ENCODE data around the gene TOPBP1.

Gene TOPBP1

GRCh38 chr3:133661454-133662277 is at the start of gene TOPBP1:
TSS of gene TOPBP1 (minus strand) at chr3:133661941. CDS start at chr3:133661127, 814 bp downstream.
- H3K4me1 Mint-ChIP-seq (ENCODE audit: low read depth) = peaks cover 32% of the 10 kb centered on the region
- peak within 1 kb of the TSS; percentile 96 for H3K4me3 Mint-ChIP-seq
- H3K27me3 Mint-ChIP-seq (ENCODE audit: low read depth) = no peaks in the 10 kb centered on the region
- no peaks in the 10 kb centered on the region for H3K9me3 Mint-ChIP-seq
- peak within 1 kb of the TSS; percentile 98 for H3K27ac Mint-ChIP-seq
- peaks cover 7% of the 10 kb centered on the region for H3K36me3 Mint-ChIP-seq (ENCODE audit: low read depth)

GRCh38 chr3:133711013-133711412 is 49.3 kb upstream of the TOPBP1 start:
- peaks cover 3% of the 10 kb centered on the region for H3K27me3 Mint-ChIP-seq (ENCODE audit: low read depth)
- H3K36me3 Mint-ChIP-seq (ENCODE audit: low read depth) = no peaks in the 10 kb centered on the region
- H3K4me1 Mint-ChIP-seq (ENCODE audit: low read depth) = no peaks in the 10 kb centered on the region
- no peaks in the 10 kb centered on the region for H3K9me3 Mint-ChIP-seq
- no peak overlapping the region for H3K27ac Mint-ChIP-seq
- H3K4me3 Mint-ChIP-seq = no peak overlapping the region

- H3K27ac Mint-ChIP-seq = no peak overlapping the region
- H3K36me3 Mint-ChIP-seq (ENCODE audit: low read depth) = no peaks in the 10 kb centered on the region
- H3K4me3 Mint-ChIP-seq = no peak overlapping the region
- no peaks in the 10 kb centered on the region for H3K4me1 Mint-ChIP-seq (ENCODE audit: low read depth)
- H3K27me3 Mint-ChIP-seq (ENCODE audit: low read depth) = peaks cover 11% of the 10 kb centered on the region
- H3K9me3 Mint-ChIP-seq = no peaks in the 10 kb centered on the region
Measured at GRCh38 chr3:133709139-133709750, 47.5 kb upstream of the TOPBP1 start.

GRCh38 chr3:133706033-133706432 is 44.3 kb upstream of the TOPBP1 start:
- no peaks in the 10 kb centered on the region for H3K9me3 Mint-ChIP-seq
- H3K27ac Mint-ChIP-seq = no peak overlapping the region
- peaks cover 15% of the 10 kb centered on the region for H3K27me3 Mint-ChIP-seq (ENCODE audit: low read depth)
- H3K4me1 Mint-ChIP-seq (ENCODE audit: low read depth) = no peaks in the 10 kb centered on the region
- H3K4me3 Mint-ChIP-seq = no peak overlapping the region
- H3K36me3 Mint-ChIP-seq (ENCODE audit: low read depth) = no peaks in the 10 kb centered on the region

- no peaks in the 10 kb centered on the region for H3K9me3 Mint-ChIP-seq
Measured at GRCh38 chr3:133703915-133704314, 42.2 kb upstream of the TOPBP1 start.

GRCh38 chr3:133701435-133702358 is 40.0 kb upstream of the TOPBP1 start:
- no peaks in the 10 kb centered on the region for H3K36me3 Mint-ChIP-seq (ENCODE audit: low read depth)
- H3K9me3 Mint-ChIP-seq = peaks cover 9% of the 10 kb centered on the region
- H3K4me3 Mint-ChIP-seq = no peak overlapping the region
- H3K4me1 Mint-ChIP-seq (ENCODE audit: low read depth) = no peaks in the 10 kb centered on the region
- H3K27ac Mint-ChIP-seq = no peak overlapping the region
- H3K27me3 Mint-ChIP-seq (ENCODE audit: low read depth) = peaks cover 12% of the 10 kb centered on the region

More at GRCh38 chr3:133703915-133704314, 42.2 kb upstream of the TOPBP1 start:
- no peaks in the 10 kb centered on the region for H3K36me3 Mint-ChIP-seq (ENCODE audit: low read depth)
- H3K27ac Mint-ChIP-seq = no peak overlapping the region
- H3K4me3 Mint-ChIP-seq = no peak overlapping the region
- H3K27me3 Mint-ChIP-seq (ENCODE audit: low read depth) = peaks cover 15% of the 10 kb centered on the region
- H3K4me1 Mint-ChIP-seq (ENCODE audit: low read depth) = no peaks in the 10 kb centered on the region

GRCh38 chr3:133700351-133700750 is 38.6 kb upstream of the TOPBP1 start:
- Mint-ChIP-seq H3K27me3 (ENCODE audit: low read depth) (peaks cover 8% of the 10 kb centered on the region), H3K36me3 (ENCODE audit: low read depth) (no peaks in the 10 kb centered on the region), H3K9me3 (peaks cover 9% of the 10 kb centered on the region), H3K27ac (no peak overlapping the region), H3K4me1 (ENCODE audit: low read depth) (no peaks in the 10 kb centered on the region), H3K4me3 (no peak overlapping the region)

- Mint-ChIP-seq H3K4me3 (no peak overlapping the region), H3K36me3 (ENCODE audit: low read depth) (no peaks in the 10 kb centered on the region), H3K4me1 (ENCODE audit: low read depth) (no peaks in the 10 kb centered on the region), H3K27me3 (ENCODE audit: low read depth) (peaks cover 7% of the 10 kb centered on the region), H3K9me3 (peaks cover 9% of the 10 kb centered on the region), H3K27ac (no peak overlapping the region)
Measured at GRCh38 chr3:133699903-133700302, 38.2 kb upstream of the TOPBP1 start.

GRCh38 chr3:133699467-133699866 is 37.7 kb upstream of the TOPBP1 start:
- H3K9me3 Mint-ChIP-seq = peaks cover 9% of the 10 kb centered on the region
- H3K4me1 Mint-ChIP-seq (ENCODE audit: low read depth) = no peaks in the 10 kb centered on the region
- no peak overlapping the region for H3K27ac Mint-ChIP-seq

GRCh38 chr3:133697960-133698359 is 36.2 kb upstream of the TOPBP1 start:
- peaks cover 9% of the 10 kb centered on the region for H3K9me3 Mint-ChIP-seq
- no peaks in the 10 kb centered on the region for H3K27me3 Mint-ChIP-seq (ENCODE audit: low read depth)
- H3K4me3 Mint-ChIP-seq = no peak overlapping the region
- no peak overlapping the region for H3K27ac Mint-ChIP-seq
- H3K4me1 Mint-ChIP-seq (ENCODE audit: low read depth) = no peaks in the 10 kb centered on the region
- H3K36me3 Mint-ChIP-seq (ENCODE audit: low read depth) = no peaks in the 10 kb centered on the region

More at GRCh38 chr3:133699467-133699866, 37.7 kb upstream of the TOPBP1 start:
- H3K4me3 Mint-ChIP-seq = no peak overlapping the region
- H3K36me3 Mint-ChIP-seq (ENCODE audit: low read depth) = no peaks in the 10 kb centered on the region
- H3K27me3 Mint-ChIP-seq (ENCODE audit: low read depth) = peaks cover 6% of the 10 kb centered on the region

GRCh38 chr3:133695560-133696171 is 33.9 kb upstream of the TOPBP1 start:
- Mint-ChIP-seq H3K27me3 (ENCODE audit: low read depth) (no peaks in the 10 kb centered on the region), H3K4me1 (ENCODE audit: low read depth) (no peaks in the 10 kb centered on the region)

GRCh38 chr3:133694288-133695268 is 32.8 kb upstream of the TOPBP1 start:
- no peaks in the 10 kb centered on the region for H3K36me3 Mint-ChIP-seq (ENCODE audit: low read depth)
- H3K4me1 Mint-ChIP-seq (ENCODE audit: low read depth) = no peaks in the 10 kb centered on the region
- peaks cover 9% of the 10 kb centered on the region for H3K9me3 Mint-ChIP-seq
- no peak overlapping the region for H3K27ac Mint-ChIP-seq
- H3K4me3 Mint-ChIP-seq = no peak overlapping the region
- no peaks in the 10 kb centered on the region for H3K27me3 Mint-ChIP-seq (ENCODE audit: low read depth)

More at GRCh38 chr3:133695560-133696171, 33.9 kb upstream of the TOPBP1 start:
- no peak overlapping the region for H3K27ac Mint-ChIP-seq
- H3K4me3 Mint-ChIP-seq = no peak overlapping the region
- H3K36me3 Mint-ChIP-seq (ENCODE audit: low read depth) = no peaks in the 10 kb centered on the region
- peaks cover 9% of the 10 kb centered on the region for H3K9me3 Mint-ChIP-seq

- no peaks in the 10 kb centered on the region for H3K27me3 Mint-ChIP-seq (ENCODE audit: low read depth)
- H3K4me3 Mint-ChIP-seq = no peak overlapping the region
- H3K4me1 Mint-ChIP-seq (ENCODE audit: low read depth) = no peaks in the 10 kb centered on the region
- no peak overlapping the region for H3K27ac Mint-ChIP-seq
- H3K36me3 Mint-ChIP-seq (ENCODE audit: low read depth) = no peaks in the 10 kb centered on the region
- peaks cover 9% of the 10 kb centered on the region for H3K9me3 Mint-ChIP-seq
Measured at GRCh38 chr3:133693821-133694220, 32.1 kb upstream of the TOPBP1 start.

Data from T-helper 1 cell treated with Interleukin-12 subunit alpha and Interleukin-12 subunit beta and Interleukin-4 antibody, amounts not matched to agents 30 μg/mL and 1 μg/mL, for 36 hours (primary cell).